ENCODE measurements around the gene SLC25A21.
A peak's percentile ranks its signal among the peaks of the same experiment; 100 is the strongest.
"Not testable (repeated sequence)": the region's sequence is repeated elsewhere in the genome, so short reads cannot be mapped to it uniquely, and the experiment has no call there.

Gene SLC25A21

DNA sequence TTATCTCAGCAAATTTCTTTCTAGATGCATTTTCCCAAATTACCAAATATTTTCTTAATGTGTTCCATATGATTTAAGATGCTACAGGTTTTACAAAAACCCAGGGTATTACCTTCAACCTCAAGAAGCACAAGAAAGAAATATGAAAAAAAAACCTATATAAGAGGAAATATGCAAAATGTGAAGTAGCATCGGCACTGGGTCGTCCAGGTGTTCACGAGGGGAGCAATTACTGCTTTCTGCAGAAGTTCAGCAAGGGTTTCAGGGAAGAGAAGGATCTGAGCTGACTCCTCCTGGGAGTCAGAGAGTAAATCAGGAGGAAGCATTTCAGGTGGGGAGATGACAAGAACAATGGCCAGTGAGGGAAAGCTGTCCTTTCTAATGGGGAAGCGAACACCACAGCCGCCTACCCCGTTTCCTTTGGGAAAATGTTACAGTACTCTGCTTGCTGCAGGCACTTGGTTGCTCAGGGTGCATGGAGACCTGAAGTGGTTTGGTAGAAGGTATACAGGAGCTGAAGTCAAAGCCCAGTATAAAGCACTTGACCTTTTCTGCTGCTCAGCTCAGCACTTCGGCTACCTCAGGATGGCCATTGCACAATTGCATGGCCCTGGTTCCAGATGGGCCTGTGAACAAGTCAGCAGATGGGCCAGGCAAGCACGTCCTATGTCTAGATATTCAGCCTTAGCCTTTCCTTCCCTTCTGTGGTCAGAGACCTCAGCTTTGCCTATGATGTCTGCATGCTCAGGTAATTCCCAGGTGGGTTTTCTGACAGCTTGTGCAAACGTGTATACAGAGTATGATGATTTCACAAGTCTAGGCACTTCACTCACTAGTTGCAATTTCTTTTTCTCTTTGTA is 355.1 kb downstream of the SLC25A21 start:
- DNase-seq: peak; percentile 34

GRCh38 chr14:36816481-36816880 is 355.9 kb downstream of the SLC25A21 start:
- no peak for DNase-seq

DNA sequence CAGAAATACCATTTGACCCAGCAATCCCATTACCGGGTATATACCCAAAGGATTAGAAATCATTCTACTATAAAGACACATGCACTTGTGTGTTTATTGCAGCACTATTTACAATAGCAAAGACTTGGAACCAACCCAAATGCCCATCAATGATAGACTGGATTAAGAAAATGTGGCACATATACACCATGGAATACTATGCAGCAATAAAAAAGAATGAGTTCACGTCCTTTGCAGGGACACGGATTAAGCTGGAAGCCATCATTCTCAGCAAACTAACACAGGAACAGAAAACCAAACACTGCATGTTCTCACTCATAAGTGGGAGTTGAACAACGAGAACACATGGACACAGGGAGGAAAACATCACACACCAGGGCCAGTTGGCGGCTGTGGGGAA is 357.6 kb downstream of the SLC25A21 start:
- DNase-seq: not testable (repeated sequence)

DNA sequence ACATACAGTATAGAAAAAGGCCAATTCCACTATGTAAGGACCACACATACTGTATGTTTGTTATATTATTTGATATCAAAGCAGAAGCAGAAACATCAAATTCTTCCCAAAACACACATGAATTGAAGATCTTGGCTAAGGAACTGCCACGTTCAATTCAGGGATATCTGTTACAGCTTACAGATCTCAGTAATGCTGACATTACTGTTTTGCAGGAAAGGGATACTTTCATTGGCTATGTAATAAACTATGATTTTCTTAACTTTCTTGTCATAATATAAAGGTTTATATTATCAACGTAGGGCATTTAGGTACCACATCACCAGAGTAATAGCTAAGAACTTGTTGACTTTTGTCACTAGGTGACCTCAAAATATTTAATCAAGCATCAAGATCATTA is 362.2 kb downstream of the SLC25A21 start:
- DNase-seq: no peak

DNA sequence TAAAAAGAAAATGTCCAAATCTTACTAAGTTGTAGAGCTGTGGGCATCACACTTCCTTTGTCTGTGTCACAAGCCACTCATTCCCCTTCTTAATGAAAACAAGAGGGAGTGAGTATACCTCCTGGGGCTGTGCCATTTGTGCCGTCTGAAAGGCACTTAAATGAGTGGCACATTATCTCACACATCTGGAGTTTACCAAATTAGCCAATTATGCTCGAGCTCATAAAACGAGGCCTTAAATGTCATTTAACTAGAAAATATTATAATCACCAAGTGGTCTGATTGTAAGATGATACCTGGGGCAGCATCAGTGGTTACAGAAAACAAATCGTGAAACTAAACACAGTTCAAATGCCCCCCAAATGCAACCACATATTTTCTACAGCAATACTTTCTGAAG is 364.7 kb downstream of the SLC25A21 start:
- DNase-seq: no peak

GRCh38 chr14:36805131-36805559 is 367.3 kb downstream of the SLC25A21 start:
- no peak for DNase-seq

- DNase-seq: no peak
Observed at GRCh38 chr14:36797634-36798033, 374.8 kb downstream of the SLC25A21 start.

- peak; percentile 47 for DNase-seq
Observed at GRCh38 chr14:36791402-36791801, 381.0 kb downstream of the SLC25A21 start.

DNA sequence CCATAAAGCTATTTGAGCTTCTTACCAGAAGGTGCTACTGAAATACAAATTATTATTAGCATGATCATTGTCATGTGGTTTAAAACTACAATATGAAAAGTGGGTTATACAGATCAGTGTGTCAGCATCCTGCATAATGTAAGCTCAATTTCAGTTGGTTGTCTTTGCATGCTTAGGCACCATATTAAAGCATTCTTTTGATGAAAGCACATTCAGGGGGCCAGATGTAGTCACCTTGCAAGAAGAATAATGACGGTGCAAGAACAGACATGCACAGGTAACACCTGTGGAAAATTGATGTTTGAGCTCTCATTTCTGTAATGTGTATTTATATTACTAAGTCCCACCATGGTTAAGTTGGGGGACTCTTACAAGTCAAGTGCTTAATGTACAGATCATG is 386.9 kb downstream of the SLC25A21 start:
- DNase-seq: no peak

- DNase-seq: no peak
Observed at GRCh38 chr14:36784541-36784940, 387.9 kb downstream of the SLC25A21 start.

DNA sequence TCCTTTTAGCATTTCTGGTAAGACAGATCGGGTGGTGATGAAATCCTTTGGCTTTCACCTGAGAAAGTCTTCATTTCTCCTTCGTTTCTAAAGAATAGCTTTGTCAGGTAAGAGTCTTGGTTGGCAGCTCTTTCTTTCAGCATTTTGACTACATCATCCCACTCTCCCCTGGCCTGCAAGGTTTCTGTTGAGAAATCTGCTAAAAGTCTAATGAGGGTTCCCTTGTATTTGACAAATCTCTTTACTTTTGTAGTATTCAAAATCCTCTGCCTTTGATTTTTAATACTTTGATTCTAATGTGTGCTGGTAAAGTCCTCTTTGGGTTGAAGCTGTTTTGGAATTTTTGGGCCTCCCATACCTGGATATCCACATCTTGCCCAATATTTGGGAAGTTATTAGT is 390.5 kb downstream of the SLC25A21 start:
- no peak for DNase-seq

DNA sequence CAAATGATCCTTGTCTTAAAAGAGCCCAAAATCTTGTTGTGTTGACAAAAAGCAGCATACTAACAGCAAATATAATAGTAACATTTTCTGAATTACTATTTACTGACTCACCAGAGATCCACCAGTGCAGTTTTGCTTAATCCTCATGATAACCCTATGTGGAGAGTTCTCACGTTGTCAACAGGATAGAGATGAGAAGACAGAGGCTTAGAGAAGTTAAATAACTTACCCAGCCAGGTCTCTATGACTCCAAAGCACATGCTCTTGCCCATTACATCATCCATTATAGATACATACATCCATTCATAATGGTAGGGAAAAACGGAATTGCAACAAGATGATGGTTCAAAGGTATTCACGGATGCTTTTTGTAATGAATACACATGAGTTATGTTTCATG is 398.8 kb downstream of the SLC25A21 start:
- peak; percentile 56 for DNase-seq

DNA sequence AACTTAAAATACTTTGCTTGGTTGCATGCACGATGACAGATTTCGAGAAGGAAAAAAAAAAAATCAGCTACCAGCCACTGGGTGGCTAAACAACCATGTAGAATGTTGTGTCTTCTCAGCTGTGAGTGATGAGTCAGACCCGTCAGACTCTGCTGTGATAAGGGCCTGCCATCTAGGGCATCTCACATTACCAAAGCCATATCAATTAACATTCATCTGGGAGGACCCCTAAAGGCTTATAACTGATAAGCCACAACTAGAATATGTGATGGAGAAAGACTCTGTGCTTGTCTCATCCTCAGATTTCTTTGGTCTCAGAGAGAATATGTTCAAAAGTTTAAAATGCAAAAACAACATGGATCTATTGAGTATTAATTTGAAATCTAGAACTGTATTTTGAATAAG is 399.3 kb downstream of the SLC25A21 start:
- DNase-seq: peak; percentile 89

- peak; percentile 94 for DNase-seq
Observed at GRCh38 chr14:36771028-36771640, 401.3 kb downstream of the SLC25A21 start.

DNA sequence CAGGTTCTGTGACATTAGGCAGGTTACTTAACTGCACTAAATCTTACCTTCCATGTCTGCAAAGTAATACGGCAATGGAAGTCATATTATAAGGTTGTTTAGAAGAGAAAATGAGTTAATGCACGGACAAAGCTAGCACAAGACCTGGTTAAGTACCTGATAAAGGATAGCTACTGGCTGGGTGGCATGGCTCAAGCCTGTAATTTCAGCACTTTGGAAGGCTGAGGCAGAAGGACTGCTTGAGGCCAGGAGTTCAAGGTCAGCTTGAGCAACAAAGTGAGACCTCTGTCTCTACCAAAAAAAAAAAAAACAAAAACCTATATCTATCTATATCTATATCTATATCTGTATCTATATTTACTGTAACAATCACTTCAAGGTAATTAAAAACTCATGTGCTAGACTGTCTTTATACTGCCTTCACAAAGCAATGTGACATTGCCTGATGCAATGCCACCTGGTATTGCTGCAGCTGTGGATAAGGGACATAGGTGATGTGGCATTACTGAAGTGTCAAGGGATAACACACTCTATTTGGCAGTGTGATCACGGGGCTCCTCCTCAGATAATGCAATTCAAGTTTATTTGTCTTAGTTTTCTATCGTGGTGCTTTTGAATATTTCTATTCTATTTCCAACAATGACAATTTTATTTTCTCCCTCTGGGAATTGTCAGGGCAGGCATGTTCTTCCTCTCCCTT is 403.6 kb downstream of the SLC25A21 start:
- peak; percentile 68 for DNase-seq

- DNase-seq: peak; percentile 93
Observed at GRCh38 chr14:36767603-36768281, 404.7 kb downstream of the SLC25A21 start.

GRCh38 chr14:36766974-36767373 is 405.4 kb downstream of the SLC25A21 start:
- DNase-seq: no peak

- DNase-seq: no peak
Observed at GRCh38 chr14:36757734-36758601, 414.4 kb downstream of the SLC25A21 start.

GRCh38 chr14:36756226-36756625 is 416.2 kb downstream of the SLC25A21 start:
- no peak for DNase-seq

GRCh38 chr14:36755756-36756155 is 416.6 kb downstream of the SLC25A21 start:
- DNase-seq: peak; percentile 38

DNA sequence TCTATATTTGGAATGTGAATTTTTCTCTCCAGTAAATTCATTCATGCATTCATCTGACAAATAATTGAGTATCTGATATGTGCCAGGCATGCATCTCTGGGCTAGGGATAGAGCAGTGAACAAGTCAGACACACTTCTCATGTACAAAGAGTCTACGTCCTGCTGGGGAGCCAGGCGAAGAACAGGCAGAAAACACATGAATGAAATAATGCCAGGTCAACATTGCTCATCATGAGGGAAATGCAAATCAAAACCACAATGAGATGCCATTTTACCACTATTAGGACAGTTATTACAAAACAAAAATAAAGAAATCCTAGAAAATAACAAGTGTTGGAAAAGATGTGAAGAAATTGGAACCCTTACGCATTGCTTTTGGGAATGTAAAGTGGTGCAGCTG is 420.5 kb downstream of the SLC25A21 start:
- no peak for DNase-seq

- peak; percentile 27 for DNase-seq
Observed at GRCh38 chr14:36751106-36751505, 421.3 kb downstream of the SLC25A21 start.

All from DMS53 (cell line).